Esophagus muscularis mucosa (tissue), 2 donors: ENCODE data around the gene NINJ1.

ENCODE experiments used
- POLR2A ChIP-seq: fragments of 450-650 bp; IDR thresholded peaks from one replicate; pipeline ENCODE4 v1.6.1; 2017; ENCODE audit warnings: antibody characterized with exemption, moderate library complexity, mild to moderate bottlenecking, low read depth
- POLR2AphosphoS5 ChIP-seq, 2 donors: sonication (generic); formaldehyde crosslinking; IDR thresholded peaks; one replicate each; pipeline ENCODE4 v1.6.1; 2017; ENCODE audit warnings: antibody characterized with exemption in 2 of 2

GRCh38 chr9:93122721-93123221, 11.3 kb downstream of the NINJ1 start:
- TF ChIP-seq POLR2AphosphoS5 (IDR thresholded peaks at IDR 0.05) (no peak), POLR2A (no peak)
